G401.6 (cell line): Measurements from ENCODE around the gene HSD17B11.
"Not testable (repeated sequence)": the region's sequence is repeated elsewhere in the genome, so short reads cannot be mapped to it uniquely, and the experiment has no call there.

ENCODE experiments used
- FAIRE-seq: peaks from 2 replicates; lab custom pipeline; 2012; peaks lifted over from hg19 to GRCh38; lab: Jason Lieb, UNC

HSD17B11 gene

DNA sequence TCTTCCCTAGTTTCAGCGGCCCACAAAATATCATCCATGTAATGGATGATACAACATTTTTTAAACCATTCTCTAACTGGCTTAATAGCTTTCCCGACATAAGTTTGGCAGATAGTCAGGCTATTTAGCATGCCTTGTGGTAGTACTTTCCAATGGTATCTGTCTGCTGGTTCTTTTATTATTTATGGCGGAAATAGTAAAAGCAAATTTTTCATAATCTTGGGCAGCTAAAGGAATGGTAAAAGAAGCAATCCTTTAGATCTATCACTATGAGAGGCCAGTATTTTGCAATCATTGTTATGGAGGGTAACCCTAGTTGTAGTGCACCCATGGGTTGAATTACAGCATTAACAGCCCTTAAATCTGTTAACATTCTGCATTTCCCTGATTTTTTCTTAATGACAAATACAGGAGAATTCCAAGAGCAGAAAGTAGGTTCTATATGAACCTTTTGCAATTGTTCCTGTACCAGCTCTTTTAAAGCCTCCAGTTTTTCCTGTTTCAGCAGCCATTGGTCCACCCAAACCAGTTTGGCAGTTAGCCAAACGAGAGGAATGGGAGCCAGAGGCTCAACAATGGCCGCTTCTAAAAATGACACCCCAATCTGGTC lies 14.3 kb upstream of the HSD17B11 start:
- no peak for FAIRE-seq

DNA sequence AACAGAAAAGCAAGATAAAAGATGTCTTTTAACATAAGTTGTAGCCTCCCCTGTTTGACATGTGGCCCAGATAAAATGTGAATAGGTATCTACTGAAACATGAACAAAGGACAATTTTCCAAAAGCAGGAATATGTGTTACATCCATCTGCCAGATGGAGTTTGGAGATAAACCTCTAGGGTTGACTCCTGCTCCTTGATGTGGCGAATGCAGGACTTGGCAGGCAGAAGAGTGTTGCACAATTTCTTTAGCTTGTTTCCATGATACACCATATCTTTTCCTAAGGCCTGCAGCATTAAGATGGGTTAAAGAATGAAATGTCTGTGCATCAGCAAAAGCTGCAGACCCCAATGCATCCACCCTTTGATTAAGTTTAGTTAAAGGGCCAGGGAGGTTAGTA lies 12.7 kb upstream of the HSD17B11 start:
- FAIRE-seq, result not testable (repeated sequence)

DNA sequence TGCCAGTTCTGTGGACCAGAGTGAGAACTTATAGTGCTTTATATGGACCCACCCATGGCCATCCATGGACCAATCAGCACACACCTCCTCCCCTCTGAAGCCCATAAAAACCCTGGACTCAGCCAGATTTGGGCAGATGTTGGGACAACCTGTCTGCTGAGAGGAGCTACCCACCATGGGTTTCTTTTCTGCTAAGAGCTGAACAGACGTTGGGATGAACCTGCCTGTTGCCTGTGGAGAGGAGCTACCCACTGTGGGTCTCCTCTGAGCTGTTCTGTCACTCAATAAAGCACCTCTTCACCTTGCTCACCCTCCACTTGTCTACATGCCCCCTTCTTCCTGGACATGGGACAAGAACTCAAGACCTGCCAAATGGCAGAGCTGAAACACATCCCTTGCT lies 9.0 kb upstream of the HSD17B11 start:
- FAIRE-seq, result no peak

DNA sequence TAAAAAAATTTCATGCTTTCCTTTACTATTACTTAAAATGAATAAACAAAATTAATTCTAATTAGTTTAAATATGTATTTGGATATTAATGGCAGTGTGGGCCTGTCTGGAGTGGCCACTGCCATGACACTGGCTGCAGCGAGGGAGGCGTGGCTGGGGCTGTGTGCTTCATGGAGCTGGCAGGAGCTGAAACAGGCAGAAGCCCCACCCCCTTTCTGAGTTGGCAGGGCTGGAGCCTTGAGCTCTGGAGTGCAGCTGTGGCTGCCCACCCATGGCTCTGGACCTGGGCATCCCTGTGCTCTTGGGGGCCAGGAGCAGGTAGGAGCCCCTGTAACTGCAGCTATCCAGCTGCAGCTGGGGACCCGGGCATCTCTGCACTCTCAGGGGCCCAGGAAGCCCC lies 8.2 kb upstream of the HSD17B11 start:
- FAIRE-seq, result no peak

DNA sequence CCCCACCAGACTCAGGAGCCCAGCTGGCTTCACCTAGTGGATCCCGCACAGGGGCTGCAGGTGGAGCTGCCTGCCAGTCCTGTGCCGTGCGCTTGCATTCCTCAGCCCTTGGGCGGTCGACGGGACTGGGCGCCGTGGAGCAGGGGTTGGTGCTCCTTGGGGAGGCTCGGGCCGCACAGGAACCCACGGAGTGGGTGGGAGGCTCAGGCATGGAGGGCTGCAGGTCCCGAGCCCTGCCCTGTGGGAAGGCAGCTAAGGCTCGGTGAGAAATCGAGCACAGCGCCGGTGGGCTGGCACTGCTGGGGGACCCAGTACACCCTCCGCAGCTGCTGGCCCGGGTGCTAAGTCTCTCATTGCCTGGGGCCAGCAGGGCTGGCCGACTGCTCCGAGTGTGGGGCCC lies 4.9 kb upstream of the HSD17B11 start:
- not testable (repeated sequence) for FAIRE-seq

DNA sequence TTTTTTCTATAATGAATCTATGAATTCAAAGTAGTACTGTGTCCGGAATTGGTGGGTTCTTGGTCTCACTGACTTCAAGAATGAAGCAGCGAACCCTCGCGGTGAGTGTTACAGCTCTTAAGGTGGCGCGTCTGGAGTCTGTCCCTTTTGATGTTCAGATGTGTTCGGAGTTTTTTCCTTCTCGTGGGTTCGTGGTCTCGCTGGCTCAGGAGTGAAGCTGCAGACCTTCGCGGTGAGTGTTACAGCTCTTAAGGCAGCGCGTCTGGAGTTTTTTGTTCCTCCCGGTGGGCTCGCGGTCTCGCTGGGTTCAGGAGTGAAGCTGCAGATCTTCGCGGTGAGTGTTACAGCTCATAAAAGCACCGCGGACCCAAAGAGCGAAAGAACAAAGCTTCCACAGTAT lies 4.1 kb upstream of the HSD17B11 start:
- FAIRE-seq, result not testable (repeated sequence)

DNA sequence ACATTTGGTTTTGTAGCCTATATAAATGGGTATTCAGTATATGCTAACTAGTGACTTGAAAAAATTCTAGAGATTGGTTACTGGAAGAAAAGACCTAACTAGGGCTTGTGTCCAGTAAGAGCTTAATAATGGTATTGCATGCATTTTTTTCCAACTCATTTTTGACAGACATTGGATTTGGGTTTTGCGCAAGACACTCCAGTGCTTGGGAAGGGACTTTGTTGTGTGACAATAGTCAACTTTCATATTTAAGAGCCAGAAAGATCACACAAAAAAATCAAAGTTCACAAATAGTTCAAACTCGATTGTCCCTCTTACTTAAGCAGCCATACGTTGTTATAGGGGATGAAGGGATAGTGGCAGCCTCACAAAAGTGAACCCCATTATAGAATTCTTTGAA lies 1.2 kb upstream of the HSD17B11 start:
- FAIRE-seq, result no peak

DNA sequence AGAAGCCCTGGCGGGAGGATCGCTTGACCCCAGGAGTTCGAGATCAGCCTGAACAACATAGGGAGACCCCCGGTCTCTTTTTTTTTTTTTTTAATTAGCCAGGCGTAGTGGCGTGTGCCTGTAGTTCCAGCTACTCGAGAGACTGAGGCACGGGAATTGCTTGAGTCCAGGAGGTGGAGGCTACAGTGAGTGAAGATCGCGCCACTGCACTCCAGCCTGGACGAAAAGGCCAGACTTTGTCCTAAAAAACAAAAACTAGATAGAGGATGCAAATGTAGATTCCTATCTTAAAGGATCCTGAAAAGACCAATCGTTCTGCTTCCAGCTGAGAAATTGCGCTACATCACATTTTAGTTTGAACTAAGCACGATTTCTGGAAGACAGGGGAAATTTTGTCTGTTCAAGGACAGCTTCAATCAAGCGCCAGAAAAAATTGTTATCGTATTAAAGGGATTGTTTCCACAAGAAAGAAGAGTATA lies 627 bp upstream of the HSD17B11 start:
- FAIRE-seq, result no peak

DNA sequence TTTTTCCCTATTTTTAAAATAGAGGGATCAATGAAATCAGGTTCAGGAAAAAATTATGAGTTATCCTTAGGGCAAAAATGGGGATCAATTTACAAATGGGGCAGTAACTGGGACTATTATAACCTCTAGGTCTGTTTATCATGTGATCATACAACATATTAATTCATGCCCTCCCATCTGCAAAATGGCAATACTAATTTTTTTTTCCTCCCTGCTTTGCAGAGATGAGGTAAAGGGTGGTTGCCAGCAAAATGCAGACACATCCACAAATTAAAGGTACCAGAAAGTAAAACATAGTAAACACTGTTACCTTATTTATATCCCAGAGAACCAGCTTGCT lies 467 bp downstream of the HSD17B11 start:
- no peak for FAIRE-seq

DNA sequence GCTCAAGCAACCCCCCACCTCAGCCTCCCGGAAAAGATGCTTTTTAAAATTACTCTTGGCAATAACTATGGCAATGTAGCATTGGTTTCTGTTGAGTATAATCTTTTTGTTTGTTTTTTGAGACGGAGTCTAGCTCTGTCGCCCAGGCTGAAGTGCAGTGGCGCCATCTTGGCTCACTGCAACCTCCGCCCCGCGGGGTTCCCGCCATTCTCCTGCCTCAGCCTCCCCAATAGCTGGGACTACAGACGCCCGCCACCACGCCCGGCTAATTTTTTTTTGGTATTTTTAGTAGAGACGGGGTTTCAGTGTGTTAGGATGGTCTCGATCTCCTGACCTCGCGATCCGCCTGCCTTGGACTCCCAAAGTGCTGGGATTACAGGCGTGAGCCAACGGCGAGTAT lies 933 bp downstream of the HSD17B11 start:
- not testable (repeated sequence) for FAIRE-seq

DNA sequence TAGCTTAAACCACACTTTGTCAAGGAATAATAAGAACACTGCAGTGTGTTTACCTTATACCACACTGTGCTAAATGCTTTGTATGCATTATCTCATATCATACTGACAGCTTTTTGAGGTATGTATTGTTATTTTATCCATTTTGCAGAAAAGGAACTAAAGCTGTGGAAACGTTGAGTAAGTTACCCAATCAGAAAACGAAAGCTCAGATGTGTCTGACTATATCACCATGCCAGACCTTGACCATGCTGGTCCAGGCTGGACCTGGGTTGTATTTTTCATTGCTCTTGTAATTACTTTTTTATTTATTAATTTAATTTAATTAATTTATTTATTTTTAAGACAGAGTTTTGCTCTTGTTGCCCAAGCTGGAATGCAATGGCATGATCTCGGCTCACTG lies 2.1 kb downstream of the HSD17B11 start:
- FAIRE-seq, result no peak

DNA sequence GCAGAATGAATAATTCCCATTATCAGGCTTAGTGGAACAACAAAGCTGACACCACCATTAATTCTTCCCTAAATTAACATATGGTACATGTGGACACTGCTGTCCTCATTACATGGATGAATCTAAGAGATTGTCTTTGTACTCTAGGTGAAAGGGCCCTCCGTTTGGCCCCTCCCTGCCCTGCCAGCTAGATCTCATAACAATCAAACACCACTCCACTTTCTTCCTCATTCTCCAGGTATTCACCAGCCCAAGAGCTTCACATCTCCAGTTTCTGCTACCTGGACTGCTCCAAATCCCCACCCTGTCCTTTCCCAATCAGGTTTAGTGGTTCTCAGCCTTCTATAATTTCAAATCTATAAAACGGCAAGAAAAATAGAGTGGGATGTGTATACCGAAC lies 3.8 kb downstream of the HSD17B11 start:
- FAIRE-seq, result no peak

DNA sequence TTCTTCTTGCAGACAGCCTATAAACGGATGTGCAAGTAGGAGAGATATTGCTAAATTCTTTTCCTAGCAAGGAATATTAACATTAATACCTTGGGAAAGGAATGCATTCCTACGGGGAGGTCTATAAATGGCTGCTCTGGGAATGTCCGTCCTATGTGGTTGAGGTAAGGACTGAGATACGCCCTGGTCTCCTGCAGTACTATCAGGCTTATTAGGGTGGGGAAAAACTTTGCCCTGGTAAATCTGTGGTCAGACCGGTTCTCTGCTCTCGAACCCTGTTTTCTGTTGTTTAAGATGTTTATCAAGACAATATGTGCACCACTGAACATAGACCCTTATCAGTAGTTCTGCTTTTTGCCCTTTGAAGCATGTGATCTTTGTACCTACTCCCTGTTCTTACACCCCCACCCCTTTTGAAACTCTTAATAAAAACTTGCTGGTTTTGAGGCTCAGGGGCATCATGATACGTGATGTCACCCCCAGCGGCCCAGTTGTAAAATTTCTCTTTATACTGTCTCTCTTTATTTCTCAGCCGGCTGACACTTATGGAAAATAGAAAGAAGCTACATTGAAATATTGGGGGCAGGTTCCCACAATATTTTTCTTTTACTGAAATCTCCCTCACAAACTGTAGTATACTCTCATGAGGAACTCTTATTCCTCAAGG lies 6.4 kb downstream of the HSD17B11 start:
- not testable (repeated sequence) for FAIRE-seq

DNA sequence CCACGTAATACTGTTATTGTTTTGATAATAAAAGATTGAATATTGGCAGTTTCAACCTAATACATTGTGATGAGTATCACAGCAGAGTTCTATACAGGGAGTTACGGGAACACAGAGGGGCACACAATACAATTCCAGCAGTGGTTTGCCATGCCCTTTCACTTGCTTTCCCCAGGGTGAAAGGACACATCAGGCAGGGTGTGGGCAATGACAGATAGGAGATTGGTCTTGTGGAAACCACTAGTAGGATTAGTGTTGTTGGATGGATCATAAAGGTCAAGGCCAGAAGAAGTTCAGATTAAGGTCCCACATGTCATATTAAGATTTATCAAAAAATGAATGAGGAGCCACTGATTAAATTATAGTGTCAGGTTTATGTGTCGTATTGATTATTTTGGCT lies 8.1 kb downstream of the HSD17B11 start:
- no peak for FAIRE-seq

DNA sequence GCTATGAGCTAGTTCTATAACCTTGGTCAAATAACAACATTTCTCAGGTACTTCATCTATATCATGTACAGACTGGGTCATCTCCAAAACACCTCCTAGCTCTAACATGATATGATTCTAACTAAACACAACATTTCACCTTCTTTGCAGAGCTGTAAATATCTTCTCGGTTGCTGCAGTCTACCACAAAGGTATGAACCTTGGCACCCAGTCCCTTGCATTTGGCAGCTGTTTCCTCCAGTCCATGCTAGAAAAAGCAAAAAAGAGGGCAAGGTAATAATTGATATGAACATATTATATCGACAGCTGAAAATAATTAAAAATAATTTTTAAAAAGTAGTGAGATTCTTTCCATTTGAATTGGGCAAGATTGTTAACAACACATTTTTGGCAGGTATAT lies 8.9 kb downstream of the HSD17B11 start:
- no peak for FAIRE-seq

DNA sequence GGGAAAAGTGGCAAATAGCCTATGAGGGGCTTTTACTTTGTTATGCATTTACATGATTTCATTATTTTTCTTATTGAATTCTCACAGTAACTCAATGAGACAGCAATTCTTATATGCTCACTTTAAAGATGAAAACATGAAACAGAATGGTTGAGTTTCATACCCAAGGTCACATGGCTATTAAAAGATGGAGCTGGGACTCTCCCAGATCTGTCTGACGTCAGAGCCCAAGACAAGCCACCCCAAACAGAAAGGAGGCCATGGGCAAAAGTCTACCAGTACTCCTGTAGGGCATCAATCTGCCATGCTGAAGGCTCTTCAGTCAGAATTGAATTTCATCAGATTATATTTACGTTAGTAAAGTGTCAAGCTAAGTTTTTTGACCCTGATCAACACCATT lies 13.2 kb downstream of the HSD17B11 start:
- no peak for FAIRE-seq

DNA sequence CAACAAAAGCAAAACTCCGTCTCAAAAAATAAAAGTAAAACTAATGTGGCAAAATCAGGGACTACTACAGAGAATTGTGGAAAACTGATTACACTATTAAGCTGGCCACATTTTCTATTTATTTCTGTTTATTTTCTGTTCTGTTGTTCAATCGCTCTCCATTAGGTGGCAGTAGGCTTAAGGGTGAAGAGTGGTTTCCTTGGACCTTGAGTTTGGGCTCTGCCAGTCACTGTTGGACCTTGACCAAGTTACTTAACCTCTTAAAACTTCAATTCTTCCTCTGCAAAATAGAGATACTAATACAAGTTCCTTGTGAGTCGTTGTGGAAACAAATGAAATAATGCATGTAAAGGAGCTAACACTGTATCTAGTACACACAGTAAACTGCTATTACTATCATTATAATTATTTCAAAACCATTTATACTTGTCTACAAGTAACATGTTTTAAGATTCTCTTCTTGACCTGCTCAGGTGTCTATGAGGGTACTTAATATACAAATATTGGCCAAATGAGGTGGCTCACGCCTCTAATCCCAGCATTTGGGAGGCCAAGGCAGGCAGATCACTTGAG lies 15.2 kb downstream of the HSD17B11 start:
- peak; percentile 88 for FAIRE-seq

DNA sequence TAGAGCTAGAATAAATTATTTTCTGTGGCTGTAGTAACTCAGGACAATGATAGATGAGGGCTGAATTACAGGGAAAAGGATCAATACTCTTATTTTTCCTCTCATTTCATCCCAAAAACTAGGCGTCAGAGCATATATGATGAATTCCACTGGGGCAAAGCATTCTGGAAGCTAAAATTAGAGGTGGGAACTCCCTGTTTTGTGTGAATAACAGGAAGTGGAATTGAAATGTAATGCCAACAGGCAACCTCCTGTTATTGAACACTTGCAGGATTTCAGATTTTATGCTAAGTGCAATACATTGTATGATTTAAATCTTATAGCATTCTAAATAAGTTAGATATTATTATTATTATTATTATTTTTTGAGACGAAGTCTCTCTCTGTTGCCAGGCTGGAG lies 20.9 kb downstream of the HSD17B11 start:
- FAIRE-seq, result no peak

DNA sequence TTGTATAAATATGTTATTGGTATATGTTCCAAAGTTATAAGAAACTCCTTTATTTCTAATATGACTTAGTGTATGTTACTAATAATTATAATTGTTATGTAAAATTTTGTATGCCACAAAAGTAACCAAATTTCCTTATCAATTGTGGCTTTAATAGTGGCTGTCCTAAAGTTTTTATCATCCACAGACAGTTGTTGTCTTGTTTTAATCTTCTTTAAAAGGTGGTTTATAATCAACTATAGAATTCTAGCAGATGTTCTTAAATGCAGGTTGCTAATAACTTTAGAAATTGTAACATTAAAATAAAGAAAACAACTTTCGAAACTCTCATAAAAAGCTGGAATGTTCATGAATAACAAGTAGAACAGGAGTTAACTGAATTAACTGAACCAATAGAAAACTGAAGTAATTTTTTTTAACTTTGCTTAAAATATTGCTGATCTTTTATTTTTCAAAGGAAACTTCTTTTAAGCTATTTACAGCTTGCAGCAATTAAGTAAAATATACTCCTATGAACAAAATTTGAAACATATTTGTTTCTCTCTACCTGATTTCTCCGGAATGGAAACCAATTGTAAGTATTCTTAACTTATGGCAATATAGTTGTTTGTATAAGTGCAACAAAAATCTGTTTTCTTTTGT lies 24.3 kb downstream of the HSD17B11 start:
- FAIRE-seq, result peak; percentile 67

DNA sequence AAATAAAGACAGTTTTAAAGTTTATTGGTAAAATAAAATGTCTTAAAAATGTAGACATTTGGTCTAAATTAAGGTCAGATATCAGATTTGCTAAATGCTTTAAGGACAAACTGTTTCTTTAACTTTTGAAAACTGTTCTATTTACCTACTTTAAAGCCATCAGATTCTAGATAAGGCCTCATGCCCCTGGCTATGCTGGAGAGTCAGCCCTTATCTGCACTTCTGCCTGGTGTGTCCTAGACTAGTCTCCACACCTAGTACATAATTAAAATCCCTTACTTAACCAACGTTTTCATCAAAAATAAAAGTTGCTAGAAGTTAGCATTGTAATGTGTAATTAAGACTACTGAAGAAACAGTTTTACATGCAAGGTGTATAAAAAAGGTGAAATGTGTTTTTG lies 25.6 kb downstream of the HSD17B11 start:
- no peak for FAIRE-seq

DNA sequence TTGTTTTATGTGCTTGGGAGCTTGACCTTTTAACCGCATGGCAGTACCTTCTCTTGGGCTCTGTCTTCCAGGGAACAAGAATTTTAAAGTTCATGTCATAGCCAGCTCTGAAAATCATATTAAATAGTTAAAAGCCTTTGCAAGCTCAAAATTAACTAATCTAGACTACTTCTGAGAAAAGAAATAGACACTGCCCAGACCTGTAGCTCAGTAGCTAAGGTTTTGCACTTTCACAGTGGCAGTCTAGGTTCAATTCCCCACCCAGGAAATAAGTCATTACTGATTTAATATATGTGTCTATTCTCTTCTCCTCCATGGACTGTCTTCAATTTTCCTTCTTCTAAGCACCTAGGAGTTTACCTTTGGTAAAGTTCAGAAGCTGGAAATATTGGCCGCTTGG lies 27.4 kb downstream of the HSD17B11 start:
- no peak for FAIRE-seq

DNA sequence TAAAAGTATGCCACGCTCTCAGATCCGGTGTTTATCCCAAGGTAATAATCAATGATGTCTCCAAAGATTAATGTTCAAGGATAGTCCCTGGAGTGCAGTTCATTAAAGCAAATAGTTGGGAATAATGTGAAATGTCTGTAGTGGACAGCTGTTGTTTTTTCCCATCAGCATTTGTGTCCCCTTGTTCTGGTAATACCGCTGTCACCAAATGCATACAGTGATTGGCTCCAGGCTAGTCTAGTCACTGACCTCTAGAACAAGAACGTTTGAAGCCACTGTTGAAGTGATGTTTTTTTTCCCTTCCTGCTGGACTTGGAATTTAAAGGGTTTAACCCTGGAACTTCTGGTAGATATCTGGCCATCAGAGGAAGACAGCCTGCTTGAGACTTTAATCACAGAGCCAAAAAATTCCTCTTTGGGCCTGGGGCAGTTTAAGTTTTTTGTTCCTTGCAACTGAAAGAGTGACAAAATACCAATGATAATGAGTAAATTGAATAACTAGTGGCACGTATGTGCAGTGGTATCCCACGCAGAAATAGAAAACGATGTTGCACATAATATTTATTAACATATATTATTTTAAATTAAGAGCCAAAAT lies 30.6 kb downstream of the HSD17B11 start:
- no peak for FAIRE-seq

DNA sequence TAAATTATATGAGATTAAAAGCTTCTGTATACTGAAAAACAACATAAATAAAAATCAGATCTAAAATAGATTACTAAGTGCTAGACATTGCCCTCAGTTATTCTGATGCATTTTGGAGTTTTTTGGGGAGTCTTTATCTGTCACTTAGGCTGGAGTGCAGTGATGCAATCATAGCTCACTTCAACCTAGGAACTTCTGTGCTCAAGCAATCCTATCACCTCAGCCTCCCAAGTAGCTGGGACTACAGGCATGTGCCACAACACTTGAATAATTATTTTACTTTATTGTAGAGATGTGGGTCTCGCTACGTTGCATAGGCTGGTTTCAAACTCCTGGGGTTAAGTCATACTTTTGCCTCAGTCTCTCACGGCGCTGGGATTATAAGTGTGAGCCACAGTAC lies 31.7 kb downstream of the HSD17B11 start:
- no peak for FAIRE-seq
